SK-MEL-5 (cell line): Measurements from ENCODE around the gene SLCO2A1. TPM values are rescaled to one million over a fixed set of nuclear protein-coding genes. Genes with fewer than 3 reads are reported as not detected.

Experiments used
- DNase-seq: peaks from one replicate; pipeline ENCODE4 v3.0.0-alpha.2; 2016; ENCODE audit warnings: low read depth, low spot score
- in situ Hi-C: cut with HindIII; loops from 2 replicates; pipeline ENCODE4 v1.10.0; 2016; ENCODE audit warnings: low sequenced_read_pairs, high pct_unique_total_duplicates, low pct_unique_long_range_greater_than_20kb
- total RNA-seq: library from RNA; depleted of rRNA; stranded (reverse); fragments of >200 nt; shearing (Covaris generic); gene quantifications from 2 replicates; pipeline ENCODE4 v1.2.3, GENCODE V29; 2014

SLCO2A1 gene
- total RNA-seq, 1 experiment from 2014 or later, result not detected

GRCh38 chr3:133915685-133916658, 113.8 kb downstream of the SLCO2A1 start:
- DNase-seq, result no peak
- in situ Hi-C loops, result loop anchor here (10.0 kb wide), 1 partner anchor 91 kb away; no protein-coding TSS in a partner anchor

GRCh38 chr3:133914839-133915600, 114.7 kb downstream of the SLCO2A1 start:
- in situ Hi-C loops, result loop anchor here (10.0 kb wide), 1 partner anchor 90 kb away; no protein-coding TSS in a partner anchor

GRCh38 chr3:133910422-133910821, 119.3 kb downstream of the SLCO2A1 start:
- DNase-seq, result peak; percentile 31
- in situ Hi-C loops, result loop anchor here (10.0 kb wide), 1 partner anchor 86 kb away; no protein-coding TSS in a partner anchor

More at GRCh38 chr3:133914839-133915600, 114.7 kb downstream of the SLCO2A1 start:
- DNase-seq, result no peak

GRCh38 chr3:133905376-133905775, 124.3 kb downstream of the SLCO2A1 start:
- in situ Hi-C loops, result no loop called here
- no peak for DNase-seq

GRCh38 chr3:133901847-133902246, 127.9 kb downstream of the SLCO2A1 start:
- in situ Hi-C loops, result no loop called here
- no peak for DNase-seq

GRCh38 chr3:133901083-133901482, 128.6 kb downstream of the SLCO2A1 start:
- DNase-seq, result peak; percentile 51
- in situ Hi-C loops, result no loop called here

- in situ Hi-C loops, result no loop called here
- DNase-seq, result no peak
These were observed 130.4 kb downstream of the SLCO2A1 start for GRCh38 chr3:133899311-133899710.

- DNase-seq, result no peak
- in situ Hi-C loops, result no loop called here
These were observed 132.2 kb downstream of the SLCO2A1 start for GRCh38 chr3:133897547-133897946.

- in situ Hi-C loops, result no loop called here
- no peak for DNase-seq
These were observed 133.5 kb downstream of the SLCO2A1 start for GRCh38 chr3:133896002-133896761.

- peak; percentile 51 for DNase-seq
- in situ Hi-C loops, result no loop called here
These were observed 134.3 kb downstream of the SLCO2A1 start, which contains the start of gene RAB6B for GRCh38 chr3:133895208-133896001. Gene RAB6B (minus strand): TSS chr3:133895882. CDS start chr3:133895466, 416 bp downstream.

- in situ Hi-C loops, result no loop called here
- DNase-seq, result no peak
These were observed 135.1 kb downstream of the SLCO2A1 start for GRCh38 chr3:133894353-133895207.

GRCh38 chr3:133893683-133894352, 135.9 kb downstream of the SLCO2A1 start:
- DNase-seq, result no peak
- in situ Hi-C loops, result no loop called here

GRCh38 chr3:133892541-133893231, 137.0 kb downstream of the SLCO2A1 start:
- in situ Hi-C loops, result no loop called here
- DNase-seq, result no peak

- DNase-seq, result no peak
- in situ Hi-C loops, result no loop called here
These were observed 137.9 kb downstream of the SLCO2A1 start for GRCh38 chr3:133891662-133892378.
